ENCODE results near the gene HSPA4. TPM values are rescaled to one million over a fixed set of nuclear protein-coding genes. Genes with fewer than 3 reads are reported as not detected.

HSPA4 gene
- total and polyA plus RNA-seq, 2 experiments from 2014 or later = 340 to 343 TPM

DNA sequence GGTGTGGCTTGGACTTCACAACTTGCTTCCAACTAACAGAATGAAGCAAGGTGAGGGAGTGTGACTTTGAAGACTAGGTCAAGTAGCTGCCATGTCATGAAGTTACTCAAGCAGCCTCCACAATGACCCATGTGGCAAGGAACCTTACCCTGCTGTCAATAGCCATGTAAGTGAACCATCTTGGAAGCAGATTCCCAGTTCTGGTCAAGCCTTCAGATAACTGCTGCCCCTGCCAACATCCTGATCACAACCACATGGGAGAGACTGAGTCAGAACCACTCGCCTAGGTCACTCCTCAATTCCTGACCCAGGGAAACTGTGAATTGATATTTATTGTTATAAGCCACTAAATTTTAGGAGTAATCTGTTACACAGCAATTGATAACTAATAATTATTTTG is 36.3 kb upstream of the HSPA4 start:
- DNase-seq (ENCODE audit: low spot score) (no peak), ATAC-seq (no peak)
- H3K27me3 ChIP-seq (ENCODE audit: insufficient read depth) = no peaks in the 10 kb centered on the region
- Mint-ChIP-seq H3K4me3 (no peak overlapping the region), H3K4me1 (no peaks in the 10 kb centered on the region; the same call in 2 of the 3 replicates), H3K27ac (no peak overlapping the region), H3K27me3 (ENCODE audit: insufficient read depth, low read depth, poor library complexity) (peaks cover 3% of the 10 kb centered on the region), H3K9me3 (no peaks in the 10 kb centered on the region; the same call in 2 of the 3 replicates), H3K36me3 (ENCODE audit: low read depth) (peaks cover 21% of the 10 kb centered on the region)
- H3K4me3 ChIP-seq = no peak overlapping the region
- H3K79me2 ChIP-seq (replicated peaks; ENCODE audit: insufficient read depth) = peaks cover 51% of the 10 kb centered on the region
- no peaks in the 10 kb centered on the region for H3K4me1 ChIP-seq (ENCODE audit: insufficient read depth)
- no peak overlapping the region for H3K4me2 ChIP-seq
- TF ChIP-seq JUNB (IDR thresholded peaks at IDR 0.05; ENCODE audit: unreplicated experiment) (no peak), EZH2 (IDR thresholded peaks at IDR 0.05; ENCODE audit: low read depth, unreplicated experiment) (no peak), CREB1 (CRISPR knock-in tag; IDR thresholded peaks at IDR 0.05; ENCODE audit: low read depth) (no peak), EZH2phosphoT487 (IDR thresholded peaks at IDR 0.05; ENCODE audit: unreplicated experiment) (no peak), STAT1 (IDR thresholded peaks at IDR 0.05; ENCODE audit: unreplicated experiment) (no peak), ZNF331 (CRISPR knock-in tag; IDR thresholded peaks at IDR 0.05; ENCODE audit: low read depth) (no peak), ZNF114 (CRISPR knock-in tag; IDR thresholded peaks at IDR 0.05) (no peak), POLR2AphosphoS5 (IDR thresholded peaks at IDR 0.05; ENCODE audit: low read depth) (no peak), NANOG (IDR thresholded peaks at IDR 0.05; ENCODE audit: borderline replicate concordance) (no peak)
- TF ChIP-seq, protein P1, sequence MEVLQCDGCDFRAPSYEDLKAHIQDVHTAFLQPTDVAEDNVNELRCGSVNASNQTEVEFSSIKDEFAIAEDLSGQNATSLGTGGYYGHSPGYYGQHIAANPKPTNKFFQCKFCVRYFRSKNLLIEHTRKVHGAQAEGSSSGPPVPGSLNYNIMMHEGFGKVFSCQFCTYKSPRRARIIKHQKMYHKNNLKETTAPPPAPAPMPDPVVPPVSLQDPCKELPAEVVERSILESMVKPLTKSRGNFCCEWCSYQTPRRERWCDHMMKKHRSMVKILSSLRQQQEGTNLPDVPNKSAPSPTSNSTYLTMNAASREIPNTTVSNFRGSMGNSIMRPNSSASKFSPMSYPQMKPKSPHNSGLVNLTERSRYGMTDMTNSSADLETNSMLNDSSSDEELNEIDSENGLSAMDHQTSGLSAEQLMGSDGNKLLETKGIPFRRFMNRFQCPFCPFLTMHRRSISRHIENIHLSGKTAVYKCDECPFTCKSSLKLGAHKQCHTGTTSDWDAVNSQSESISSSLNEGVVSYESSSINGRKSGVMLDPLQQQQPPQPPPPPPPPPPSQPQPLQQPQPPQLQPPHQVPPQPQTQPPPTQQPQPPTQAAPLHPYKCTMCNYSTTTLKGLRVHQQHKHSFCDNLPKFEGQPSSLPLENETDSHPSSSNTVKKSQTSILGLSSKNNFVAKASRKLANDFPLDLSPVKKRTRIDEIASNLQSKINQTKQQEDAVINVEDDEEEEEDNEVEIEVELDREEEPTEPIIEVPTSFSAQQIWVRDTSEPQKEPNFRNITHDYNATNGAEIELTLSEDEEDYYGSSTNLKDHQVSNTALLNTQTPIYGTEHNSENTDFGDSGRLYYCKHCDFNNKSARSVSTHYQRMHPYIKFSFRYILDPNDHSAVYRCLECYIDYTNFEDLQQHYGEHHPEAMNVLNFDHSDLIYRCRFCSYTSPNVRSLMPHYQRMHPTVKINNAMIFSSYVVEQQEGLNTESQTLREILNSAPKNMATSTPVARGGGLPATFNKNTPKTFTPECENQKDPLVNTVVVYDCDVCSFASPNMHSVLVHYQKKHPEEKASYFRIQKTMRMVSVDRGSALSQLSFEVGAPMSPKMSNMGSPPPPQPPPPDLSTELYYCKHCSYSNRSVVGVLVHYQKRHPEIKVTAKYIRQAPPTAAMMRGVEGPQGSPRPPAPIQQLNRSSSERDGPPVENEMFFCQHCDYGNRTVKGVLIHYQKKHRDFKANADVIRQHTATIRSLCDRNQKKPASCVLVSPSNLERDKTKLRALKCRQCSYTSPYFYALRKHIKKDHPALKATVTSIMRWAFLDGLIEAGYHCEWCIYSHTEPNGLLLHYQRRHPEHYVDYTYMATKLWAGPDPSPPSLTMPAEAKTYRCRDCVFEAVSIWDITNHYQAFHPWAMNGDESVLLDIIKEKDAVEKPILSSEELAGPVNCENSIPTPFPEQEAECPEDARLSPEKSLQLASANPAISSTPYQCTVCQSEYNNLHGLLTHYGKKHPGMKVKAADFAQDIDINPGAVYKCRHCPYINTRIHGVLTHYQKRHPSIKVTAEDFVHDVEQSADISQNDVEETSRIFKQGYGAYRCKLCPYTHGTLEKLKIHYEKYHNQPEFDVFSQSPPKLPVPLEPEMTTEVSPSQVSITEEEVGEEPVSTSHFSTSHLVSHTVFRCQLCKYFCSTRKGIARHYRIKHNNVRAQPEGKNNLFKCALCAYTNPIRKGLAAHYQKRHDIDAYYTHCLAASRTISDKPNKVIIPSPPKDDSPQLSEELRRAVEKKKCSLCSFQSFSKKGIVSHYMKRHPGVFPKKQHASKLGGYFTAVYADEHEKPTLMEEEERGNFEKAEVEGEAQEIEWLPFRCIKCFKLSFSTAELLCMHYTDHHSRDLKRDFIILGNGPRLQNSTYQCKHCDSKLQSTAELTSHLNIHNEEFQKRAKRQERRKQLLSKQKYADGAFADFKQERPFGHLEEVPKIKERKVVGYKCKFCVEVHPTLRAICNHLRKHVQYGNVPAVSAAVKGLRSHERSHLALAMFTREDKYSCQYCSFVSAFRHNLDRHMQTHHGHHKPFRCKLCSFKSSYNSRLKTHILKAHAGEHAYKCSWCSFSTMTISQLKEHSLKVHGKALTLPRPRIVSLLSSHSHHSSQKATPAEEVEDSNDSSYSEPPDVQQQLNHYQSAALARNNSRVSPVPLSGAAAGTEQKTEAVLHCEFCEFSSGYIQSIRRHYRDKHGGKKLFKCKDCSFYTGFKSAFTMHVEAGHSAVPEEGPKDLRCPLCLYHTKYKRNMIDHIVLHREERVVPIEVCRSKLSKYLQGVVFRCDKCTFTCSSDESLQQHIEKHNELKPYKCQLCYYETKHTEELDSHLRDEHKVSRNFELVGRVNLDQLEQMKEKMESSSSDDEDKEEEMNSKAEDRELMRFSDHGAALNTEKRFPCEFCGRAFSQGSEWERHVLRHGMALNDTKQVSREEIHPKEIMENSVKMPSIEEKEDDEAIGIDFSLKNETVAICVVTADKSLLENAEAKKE (CRISPR knock-in tag; IDR thresholded peaks at IDR 0.05) = no peak
- TF ChIP-seq, protein P2, sequence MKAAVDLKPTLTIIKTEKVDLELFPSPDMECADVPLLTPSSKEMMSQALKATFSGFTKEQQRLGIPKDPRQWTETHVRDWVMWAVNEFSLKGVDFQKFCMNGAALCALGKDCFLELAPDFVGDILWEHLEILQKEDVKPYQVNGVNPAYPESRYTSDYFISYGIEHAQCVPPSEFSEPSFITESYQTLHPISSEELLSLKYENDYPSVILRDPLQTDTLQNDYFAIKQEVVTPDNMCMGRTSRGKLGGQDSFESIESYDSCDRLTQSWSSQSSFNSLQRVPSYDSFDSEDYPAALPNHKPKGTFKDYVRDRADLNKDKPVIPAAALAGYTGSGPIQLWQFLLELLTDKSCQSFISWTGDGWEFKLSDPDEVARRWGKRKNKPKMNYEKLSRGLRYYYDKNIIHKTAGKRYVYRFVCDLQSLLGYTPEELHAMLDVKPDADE (IDR thresholded peaks at IDR 0.05) = no peak
- TF ChIP-seq, protein P3, sequence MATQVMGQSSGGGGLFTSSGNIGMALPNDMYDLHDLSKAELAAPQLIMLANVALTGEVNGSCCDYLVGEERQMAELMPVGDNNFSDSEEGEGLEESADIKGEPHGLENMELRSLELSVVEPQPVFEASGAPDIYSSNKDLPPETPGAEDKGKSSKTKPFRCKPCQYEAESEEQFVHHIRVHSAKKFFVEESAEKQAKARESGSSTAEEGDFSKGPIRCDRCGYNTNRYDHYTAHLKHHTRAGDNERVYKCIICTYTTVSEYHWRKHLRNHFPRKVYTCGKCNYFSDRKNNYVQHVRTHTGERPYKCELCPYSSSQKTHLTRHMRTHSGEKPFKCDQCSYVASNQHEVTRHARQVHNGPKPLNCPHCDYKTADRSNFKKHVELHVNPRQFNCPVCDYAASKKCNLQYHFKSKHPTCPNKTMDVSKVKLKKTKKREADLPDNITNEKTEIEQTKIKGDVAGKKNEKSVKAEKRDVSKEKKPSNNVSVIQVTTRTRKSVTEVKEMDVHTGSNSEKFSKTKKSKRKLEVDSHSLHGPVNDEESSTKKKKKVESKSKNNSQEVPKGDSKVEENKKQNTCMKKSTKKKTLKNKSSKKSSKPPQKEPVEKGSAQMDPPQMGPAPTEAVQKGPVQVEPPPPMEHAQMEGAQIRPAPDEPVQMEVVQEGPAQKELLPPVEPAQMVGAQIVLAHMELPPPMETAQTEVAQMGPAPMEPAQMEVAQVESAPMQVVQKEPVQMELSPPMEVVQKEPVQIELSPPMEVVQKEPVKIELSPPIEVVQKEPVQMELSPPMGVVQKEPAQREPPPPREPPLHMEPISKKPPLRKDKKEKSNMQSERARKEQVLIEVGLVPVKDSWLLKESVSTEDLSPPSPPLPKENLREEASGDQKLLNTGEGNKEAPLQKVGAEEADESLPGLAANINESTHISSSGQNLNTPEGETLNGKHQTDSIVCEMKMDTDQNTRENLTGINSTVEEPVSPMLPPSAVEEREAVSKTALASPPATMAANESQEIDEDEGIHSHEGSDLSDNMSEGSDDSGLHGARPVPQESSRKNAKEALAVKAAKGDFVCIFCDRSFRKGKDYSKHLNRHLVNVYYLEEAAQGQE (IDR thresholded peaks at IDR 0.05; ENCODE audit: unreplicated experiment) = no peak
- TF ChIP-seq, protein P4, sequence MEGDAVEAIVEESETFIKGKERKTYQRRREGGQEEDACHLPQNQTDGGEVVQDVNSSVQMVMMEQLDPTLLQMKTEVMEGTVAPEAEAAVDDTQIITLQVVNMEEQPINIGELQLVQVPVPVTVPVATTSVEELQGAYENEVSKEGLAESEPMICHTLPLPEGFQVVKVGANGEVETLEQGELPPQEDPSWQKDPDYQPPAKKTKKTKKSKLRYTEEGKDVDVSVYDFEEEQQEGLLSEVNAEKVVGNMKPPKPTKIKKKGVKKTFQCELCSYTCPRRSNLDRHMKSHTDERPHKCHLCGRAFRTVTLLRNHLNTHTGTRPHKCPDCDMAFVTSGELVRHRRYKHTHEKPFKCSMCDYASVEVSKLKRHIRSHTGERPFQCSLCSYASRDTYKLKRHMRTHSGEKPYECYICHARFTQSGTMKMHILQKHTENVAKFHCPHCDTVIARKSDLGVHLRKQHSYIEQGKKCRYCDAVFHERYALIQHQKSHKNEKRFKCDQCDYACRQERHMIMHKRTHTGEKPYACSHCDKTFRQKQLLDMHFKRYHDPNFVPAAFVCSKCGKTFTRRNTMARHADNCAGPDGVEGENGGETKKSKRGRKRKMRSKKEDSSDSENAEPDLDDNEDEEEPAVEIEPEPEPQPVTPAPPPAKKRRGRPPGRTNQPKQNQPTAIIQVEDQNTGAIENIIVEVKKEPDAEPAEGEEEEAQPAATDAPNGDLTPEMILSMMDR (conservative IDR thresholded peaks at IDR 0.05; ENCODE audit: low read depth in 2 of 2) = no peak
- H3K36me3 ChIP-seq (ENCODE audit: insufficient read depth) = no peaks in the 10 kb centered on the region
- peaks cover 8% of the 10 kb centered on the region for H4K20me1 ChIP-seq (replicated peaks; ENCODE audit: insufficient read depth)
- H3F3A ChIP-seq (replicated peaks; ENCODE audit: low read depth) = 0 out of 2 replicates have a peak, but pooled peaks cover 2% of the 10 kb centered on the region
- H2AFZ ChIP-seq = no peak overlapping the region
- H3K9me2 ChIP-seq (ENCODE audit: insufficient read depth) = no peaks in the 10 kb centered on the region
- 0 out of 2 replicates have a peak overlapping the region, but pooled peaks have one; percentile 39 for H3K27ac ChIP-seq (ENCODE audit: low read depth)
